SU-DHL-6 (cell line): ENCODE measurements around the gene KCNE1.

Experiments used
- H2AFZ ChIP-seq: fragments of 200-600 bp; sonication (generic); 2 replicates; pipeline ENCODE4 v1.6.1; 2014; ENCODE audit warnings: low read depth, mild to moderate bottlenecking, moderate library complexity, mixed read lengths, antibody characterized with exemption, low read length; ENCODE audit not compliant: severe bottlenecking
- H3F3A ChIP-seq: fragments of 200-600 bp; shearing (Covaris generic); 2 replicates; pipeline ENCODE4 v1.6.0; 2016; ENCODE audit warnings: antibody characterized with exemption, mild to moderate bottlenecking; ENCODE audit not compliant: insufficient read depth
- H3K27ac ChIP-seq: fragments of 200-600 bp; sonication (generic); 2 replicates; pipeline ENCODE4 v1.5.1; 2016; ENCODE audit warnings: low read depth, mild to moderate bottlenecking, low read length, moderate library complexity, mixed read lengths
- H3K27me3 ChIP-seq: fragments of 200-600 bp; sonication (generic), shearing (Covaris generic); 2 replicates; pipeline ENCODE4 v1.6.0; 2014; ENCODE audit warnings: mild to moderate bottlenecking, low read length
- H3K36me3 ChIP-seq: fragments of 200-600 bp; sonication (generic); 2 replicates; pipeline ENCODE4 v1.6.1; 2014; ENCODE audit warnings: mild to moderate bottlenecking, low read length, mixed read lengths
- H3K4me2 ChIP-seq: fragments of 300-600, 200-600 bp; shearing (Covaris generic), sonication (generic); 2 replicates; pipeline ENCODE4 v1.6.0; 2014; ENCODE audit warnings: low read length, low read depth, mild to moderate bottlenecking; ENCODE audit not compliant: poor library complexity, severe bottlenecking
- H3K4me3 ChIP-seq: fragments of 200-600 bp; sonication (generic); 2 replicates; pipeline ENCODE4 v1.5.1; 2014; ENCODE audit warnings: antibody characterized with exemption, low read length, mild to moderate bottlenecking, mixed read lengths; ENCODE audit not compliant: insufficient read depth, poor library complexity, severe bottlenecking
- H3K79me2 ChIP-seq: fragments of 200-600 bp; sonication (generic); 2 replicates; pipeline ENCODE4 v1.6.1; 2014; ENCODE audit warnings: mild to moderate bottlenecking, low read length, moderate library complexity; ENCODE audit not compliant: insufficient read depth
- H3K9ac ChIP-seq: fragments of 200-600 bp; sonication (generic); 2 replicates; pipeline ENCODE4 v1.7.0; 2014; ENCODE audit warnings: mild to moderate bottlenecking, low read length
- H3K9me2 ChIP-seq: fragments of 200-600 bp; sonication (generic); replicated peaks from 2 replicates; pipeline ENCODE4 v1.6.1; 2014; ENCODE audit warnings: low read length; ENCODE audit not compliant: insufficient read depth
- H3K9me3 ChIP-seq: fragments of 200-600 bp; sonication (generic); 2 replicates; pipeline ENCODE4 v1.6.1; 2014; ENCODE audit warnings: low read length, mixed read lengths; ENCODE audit not compliant: insufficient read depth
- H4K20me1 ChIP-seq: fragments of 200-600 bp; sonication (generic); 2 replicates; pipeline ENCODE4 v1.6.1; 2014; ENCODE audit warnings: low read depth, mild to moderate bottlenecking, antibody characterized with exemption, low read length, moderate library complexity, mixed read lengths
- CTCF ChIP-seq: fragments of 200-600 bp; sonication (generic); IDR thresholded peaks from one replicate; pipeline ENCODE4 v1.5.1; 2017; ENCODE audit warnings: antibody characterized with exemption, mild to moderate bottlenecking, low read length, moderate library complexity; ENCODE audit not compliant: insufficient read depth, poor library complexity, severe bottlenecking
- EZH2phosphoT487 ChIP-seq: fragments of 200-600 bp; sonication (generic), shearing (Covaris generic); conservative IDR thresholded peaks from 2 replicates; pipeline ENCODE4 v1.6.1; 2018; ENCODE audit warnings: mild to moderate bottlenecking, antibody characterized with exemption, low read length, moderate library complexity, mixed read lengths

Gene KCNE1

DNA sequence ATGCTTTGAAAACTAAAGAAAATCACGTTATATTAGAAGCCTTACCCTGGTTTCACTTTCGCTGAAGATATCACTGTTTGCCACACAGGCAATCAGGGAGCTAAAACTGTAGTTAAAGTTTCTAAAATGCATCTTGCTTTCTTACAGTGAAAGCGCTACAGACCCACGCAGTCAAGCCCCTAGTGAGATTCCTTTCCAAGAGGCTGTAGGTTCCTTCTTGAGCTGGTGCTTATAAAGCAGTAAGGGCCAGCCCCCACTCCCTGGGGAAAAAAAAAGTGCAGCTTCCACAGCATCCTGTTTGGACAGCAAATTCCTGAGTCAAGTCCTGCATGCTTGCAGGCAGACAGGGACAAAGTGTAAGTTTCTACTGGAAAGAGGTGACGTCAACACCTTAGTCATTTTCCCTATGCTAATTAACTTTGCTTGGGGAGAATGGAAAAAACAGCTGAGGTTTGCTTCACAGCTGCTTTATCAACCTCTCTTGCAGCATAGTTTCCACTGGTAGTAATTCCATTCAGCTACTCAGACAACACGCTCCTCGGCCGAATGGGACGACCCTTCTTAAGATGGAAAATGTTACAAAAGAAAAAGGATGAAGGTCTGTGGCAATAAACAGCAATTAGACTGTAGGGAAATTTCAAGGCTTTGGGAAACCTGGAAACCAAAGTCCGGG is 14.7 kb upstream of the KCNE1 start:
- Histone ChIP-seq H2AFZ (no peak overlapping the region), H3K27me3 (no peaks in the 10 kb centered on the region), H3K9me3 (no peaks in the 10 kb centered on the region), H3K27ac (no peak overlapping the region), H3F3A (no peaks in the 10 kb centered on the region), H4K20me1 (no peaks in the 10 kb centered on the region), H3K9me2 (no peaks in the 10 kb centered on the region), H3K4me2 (no peak overlapping the region), H3K9ac (no peak overlapping the region), H3K4me3 (no peak overlapping the region), H3K79me2 (no peaks in the 10 kb centered on the region), H3K36me3 (no peaks in the 10 kb centered on the region)
- no peak for TF ChIP-seq CTCF
- no peak for TF ChIP-seq EZH2phosphoT487

GRCh38 chr21:34526241-34526617 is 14.2 kb upstream of the KCNE1 start:
- Histone ChIP-seq H3K27ac (no peak overlapping the region), H3K9ac (no peak overlapping the region), H3K9me3 (no peaks in the 10 kb centered on the region), H3K4me2 (no peak overlapping the region), H3K4me3 (no peak overlapping the region), H3K9me2 (no peaks in the 10 kb centered on the region), H4K20me1 (no peaks in the 10 kb centered on the region), H3K79me2 (no peaks in the 10 kb centered on the region), H3F3A (no peaks in the 10 kb centered on the region), H3K27me3 (no peaks in the 10 kb centered on the region), H2AFZ (no peak overlapping the region), H3K36me3 (no peaks in the 10 kb centered on the region)
- TF ChIP-seq EZH2phosphoT487 (no peak), CTCF (no peak)

GRCh38 chr21:34524646-34525601 is 12.9 kb upstream of the KCNE1 start:
- no peaks in the 10 kb centered on the region for H4K20me1 ChIP-seq
- no peak overlapping the region for H2AFZ ChIP-seq
- no peaks in the 10 kb centered on the region for H3K79me2 ChIP-seq
- H3K4me2 ChIP-seq: no peak overlapping the region
- no peaks in the 10 kb centered on the region for H3K9me2 ChIP-seq
- TF ChIP-seq EZH2phosphoT487 (no peak), CTCF (no peak)
- H3F3A ChIP-seq: no peaks in the 10 kb centered on the region
- no peaks in the 10 kb centered on the region for H3K36me3 ChIP-seq
- H3K27ac ChIP-seq: no peak overlapping the region
- no peak overlapping the region for H3K9ac ChIP-seq
- no peak overlapping the region for H3K4me3 ChIP-seq
- H3K27me3 ChIP-seq: no peaks in the 10 kb centered on the region
- no peaks in the 10 kb centered on the region for H3K9me3 ChIP-seq
